Upper lobe of left lung (tissue), 4 donors: ENCODE data around the gene CHD9.

ENCODE experiments used
- CTCF ChIP-seq, 6 experiments: fragments of 450-650 bp in 4 of 6; fragments of 200-600 bp in 2 of 6; sonication (generic) in 2 of 6; IDR thresholded peaks; one replicate each; pipeline ENCODE4 v1.5.1; 2016 to 2019; ENCODE audit warnings: antibody characterized with exemption in 6 of 6
- EP300 ChIP-seq, 4 donors: sonication (generic); formaldehyde crosslinking; IDR thresholded peaks; one replicate each; pipeline ENCODE4 v1.5.1; 2017; ENCODE audit warnings: antibody characterized with exemption in 4 of 4, control low read depth in 2 of 4
- POLR2A ChIP-seq, 4 donors: fragments of 450-650 bp; IDR thresholded peaks; one replicate each; pipeline ENCODE4 v1.5.1; 2016 to 2017; ENCODE audit warnings: antibody characterized with exemption in 4 of 4, mild to moderate bottlenecking in 2 of 4
- POLR2AphosphoS5 ChIP-seq, 2 donors: sonication (generic); formaldehyde crosslinking; IDR thresholded peaks; one replicate each; pipeline ENCODE4 v1.5.1; 2017; ENCODE audit warnings: antibody characterized with exemption in 2 of 2

- TF ChIP-seq CTCF (IDR thresholded peaks at IDR 0.05) (no peak), EP300 (IDR thresholded peaks at IDR 0.05) (no peak), POLR2A (IDR thresholded peaks at IDR 0.05) (no peak), POLR2AphosphoS5 (IDR thresholded peaks at IDR 0.05) (no peak)
These were observed 282.5 kb downstream of the CHD9 start for GRCh38 chr16:53337294-53337693.
